ENCODE results near the gene SGO1. TPM values are rescaled to one million over a fixed set of nuclear protein-coding genes. Genes with fewer than 3 reads are reported as not detected.

SGO1 gene
- total RNA-seq, 4 donors from 2014 or later, result 0.87 TPM; not detected in 3

- Histone ChIP-seq H3K27me3 (no peaks in the 10 kb centered on the region), H3K4me3 (no peak overlapping the region), H3K4me1 (no peaks in the 10 kb centered on the region), H3K9me3 (peaks cover 0 to 7% (median 0%) of the 10 kb centered on the region in 4 donors), H3K27ac (no peak overlapping the region), H3K36me3 (no peaks in the 10 kb centered on the region)
- no peak for DNase-seq (ENCODE audit: low spot score in 2 of 2)
- TF ChIP-seq EP300 (IDR thresholded peaks at IDR 0.05) (no peak), CTCF (IDR thresholded peaks at IDR 0.05) (no peak), POLR2A (IDR thresholded peaks at IDR 0.05) (no peak)
These were observed 15.1 kb upstream of the SGO1 start for GRCh38 chr3:20201143-20201542.

GRCh38 chr3:20197775-20198174 is 11.8 kb upstream of the SGO1 start:
- Histone ChIP-seq H3K36me3 (no peaks in the 10 kb centered on the region), H3K4me1 (no peaks in the 10 kb centered on the region), H3K4me3 (no peak overlapping the region), H3K27me3 (no peaks in the 10 kb centered on the region), H3K9me3 (no peaks in the 10 kb centered on the region), H3K27ac (no peak overlapping the region)
- TF ChIP-seq EP300 (IDR thresholded peaks at IDR 0.05), result no peak
- TF ChIP-seq POLR2A (IDR thresholded peaks at IDR 0.05), result no peak
- TF ChIP-seq CTCF (IDR thresholded peaks at IDR 0.05), result no peak
- DNase-seq (ENCODE audit: low spot score in 2 of 2), result no peak
- WGBS, 2 donors, result 79 to 89% methylated on average over 3 of the region's 3 CpGs

- Histone ChIP-seq H3K36me3 (no peaks in the 10 kb centered on the region), H3K27ac (no peak overlapping the region), H3K9me3 (no peaks in the 10 kb centered on the region), H3K27me3 (no peaks in the 10 kb centered on the region), H3K4me3 (no peak overlapping the region), H3K4me1 (no peaks in the 10 kb centered on the region)
- no peak for TF ChIP-seq CTCF (IDR thresholded peaks at IDR 0.05)
- no peak for TF ChIP-seq EP300 (IDR thresholded peaks at IDR 0.05)
- no peak for TF ChIP-seq POLR2A (IDR thresholded peaks at IDR 0.05)
- DNase-seq (ENCODE audit: low spot score in 2 of 2), result no peak
- 92 to 94% methylated on average over 7 of the region's 7 CpGs for WGBS, 2 donors
These were observed 8.9 kb upstream of the SGO1 start for GRCh38 chr3:20194793-20195460.

GRCh38 chr3:20190991-20191390 is 5.0 kb upstream of the SGO1 start:
- Histone ChIP-seq H3K9me3 (no peaks in the 10 kb centered on the region), H3K27ac (no peak overlapping the region), H3K27me3 (no peaks in the 10 kb centered on the region), H3K4me1 (peaks cover 0 to 8% (median 0%) of the 10 kb centered on the region in 4 donors), H3K36me3 (no peaks in the 10 kb centered on the region), H3K4me3 (no peak overlapping the region)
- 53 to 64% methylated on average over 5 of the region's 5 CpGs for WGBS, 2 donors
- no peak for DNase-seq (ENCODE audit: low spot score in 2 of 2)
- no peak for TF ChIP-seq EP300 (IDR thresholded peaks at IDR 0.05)
- TF ChIP-seq CTCF (IDR thresholded peaks at IDR 0.05), result no peak
- no peak for TF ChIP-seq POLR2A (IDR thresholded peaks at IDR 0.05)

GRCh38 chr3:20186600-20187004 is 596 bp upstream of the SGO1 start:
- peak overlapping the region; percentile 88 to 98 (median 94) for H3K27ac ChIP-seq
- no peaks in the 10 kb centered on the region for H3K9me3 ChIP-seq
- no peaks in the 10 kb centered on the region for H3K27me3 ChIP-seq
- H3K36me3 ChIP-seq, result no peaks in the 10 kb centered on the region
- H3K4me3 ChIP-seq, result peak overlapping the region; percentile 60 to 80 (median 68)
- 2 to 3% methylated on average over 9 of the region's 9 CpGs for WGBS, 2 donors
- no peak for DNase-seq (ENCODE audit: low spot score in 2 of 2)
- no peak for TF ChIP-seq POLR2A (IDR thresholded peaks at IDR 0.05)
- TF ChIP-seq CTCF (IDR thresholded peaks at IDR 0.05), result no peak
- TF ChIP-seq EP300 (IDR thresholded peaks at IDR 0.05), result no peak
- peaks cover 0 to 17% (median 0%) of the 10 kb centered on the region in 4 donors for H3K4me1 ChIP-seq

Data from tibial nerve (tissue), 4 donors.